Stimulated activated CD4-positive, alpha-beta T cell treated with anti-CD3 and anti-CD28 coated beads, TNF-alpha, amount 100 ng/mL, for 1 hour (primary cell): ENCODE measurements around the gene GTF3C4.
"Not testable (repeated sequence)": the region's sequence is repeated elsewhere in the genome, so short reads cannot be mapped to it uniquely, and the experiment has no call there.

Experiments used
- DNase-seq, 3 donors: peaks; one replicate each; pipeline ENCODE4 v3.0.0-alpha.2; 2020; ENCODE audit warnings: low read depth in 3 of 3, low spot score in 1 of 3

GTF3C4 gene

GRCh38 chr9:132698989-132699388, 28.7 kb downstream of the GTF3C4 start:
- no peak for DNase-seq

- no peak for DNase-seq
Measured at GRCh38 chr9:132699956-132700355, 29.7 kb downstream of the GTF3C4 start.

- DNase-seq: no peak
Measured at GRCh38 chr9:132702254-132702653, 32.0 kb downstream of the GTF3C4 start.

GRCh38 chr9:132703336-132703735, 33.1 kb downstream of the GTF3C4 start:
- DNase-seq: no peak

- no peak for DNase-seq
Measured at GRCh38 chr9:132708239-132708638, 38.0 kb downstream of the GTF3C4 start.

GRCh38 chr9:132708769-132709430, 38.6 kb downstream of the GTF3C4 start:
- DNase-seq: no peak

GRCh38 chr9:132710333-132710732, 40.1 kb downstream of the GTF3C4 start:
- no peak for DNase-seq

GRCh38 chr9:132711152-132711551, 40.9 kb downstream of the GTF3C4 start:
- not testable (repeated sequence) for DNase-seq

- no peak for DNase-seq
Measured at GRCh38 chr9:132711846-132712245, 41.6 kb downstream of the GTF3C4 start.

GRCh38 chr9:132712753-132713152, 42.5 kb downstream of the GTF3C4 start:
- DNase-seq: no peak

- no peak for DNase-seq
Measured at GRCh38 chr9:132716007-132716406, 45.7 kb downstream of the GTF3C4 start.

GRCh38 chr9:132717326-132717945, 47.2 kb downstream of the GTF3C4 start:
- no peak for DNase-seq

- not testable (repeated sequence) for DNase-seq
Measured at GRCh38 chr9:132718381-132718928, 48.2 kb downstream of the GTF3C4 start.

- DNase-seq: no peak
Measured at GRCh38 chr9:132721661-132722060, 51.4 kb downstream of the GTF3C4 start.

GRCh38 chr9:132722564-132723065, 52.4 kb downstream of the GTF3C4 start:
- no peak for DNase-seq

- no peak for DNase-seq
Measured at GRCh38 chr9:132723809-132724208, 53.5 kb downstream of the GTF3C4 start.

- no peak for DNase-seq
Measured at GRCh38 chr9:132725306-132725705, 55.0 kb downstream of the GTF3C4 start.

GRCh38 chr9:132726576-132727130, 56.4 kb downstream of the GTF3C4 start:
- no peak for DNase-seq

- DNase-seq: no peak
Measured at GRCh38 chr9:132728071-132728470, 57.8 kb downstream of the GTF3C4 start.

- DNase-seq: no peak
Measured at GRCh38 chr9:132728497-132728896, 58.2 kb downstream of the GTF3C4 start.

- DNase-seq: no peak
Measured at GRCh38 chr9:132729235-132729890, 59.1 kb downstream of the GTF3C4 start.
